Measurements from ENCODE around the gene ANKS4B. TPM values are rescaled to one million over a fixed set of nuclear protein-coding genes. Genes with fewer than 3 reads are reported as not detected.

The ANKS4B gene
- total and polyA plus RNA-seq, 2 donors (not counting 3 experiments of a cell fraction or from before 2014, with no cell fraction given): not detected

DNA sequence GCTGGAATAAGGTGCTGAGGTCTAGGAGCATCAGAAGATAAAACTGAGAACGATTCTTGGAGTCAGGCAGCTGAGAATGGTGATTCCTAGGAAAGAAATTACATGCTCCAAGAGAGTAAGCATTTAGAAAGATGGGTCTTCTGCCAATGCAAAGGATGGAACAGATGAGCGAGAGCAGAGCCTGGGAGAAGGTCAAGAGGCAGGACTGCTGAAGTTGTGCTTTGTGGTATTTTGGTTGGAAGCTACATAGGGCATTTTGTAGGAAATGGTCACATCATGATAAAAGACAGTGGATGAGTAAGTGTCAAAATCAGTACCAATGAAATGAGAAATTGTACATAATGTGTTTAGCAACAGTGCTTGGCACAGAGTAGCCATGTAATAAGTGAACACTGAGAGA, 46.0 kb downstream of the ANKS4B start:
- Histone ChIP-seq H3K27me3 (ENCODE audit: control insufficient read depth in 2 of 2, insufficient read depth in 2 of 2, low read length in 2 of 2) (peaks cover 27 to 47% of the 10 kb centered on the region in 2 experiments), H3K4me1 (ENCODE audit: control insufficient read depth, extremely low read depth, insufficient read depth, low read length) (peaks cover 2% of the 10 kb centered on the region), H3K79me2 (ENCODE audit: control insufficient read depth, insufficient read depth, low read length) (no peaks in the 10 kb centered on the region), H3K36me3 (ENCODE audit: control insufficient read depth in 2 of 2, extremely low read depth in 1 of 2, insufficient read depth in 2 of 2, low read length in 2 of 2) (no peaks in the 10 kb centered on the region), H4K20me1 (replicated peaks; ENCODE audit: control insufficient read depth, extremely low read depth, insufficient read depth, low read length) (no peaks in the 10 kb centered on the region), H3K9me1 (replicated peaks; ENCODE audit: control insufficient read depth, extremely low read depth, insufficient read depth, low read length) (no peaks in the 10 kb centered on the region), H3K27ac (ENCODE audit: insufficient read depth, low read depth, low read length) (no peak overlapping the region), H3K9me3 (replicated peaks; ENCODE audit: control insufficient read depth, insufficient read depth, low read length) (no peaks in the 10 kb centered on the region), H3K4me2 (ENCODE audit: insufficient read depth, low read length) (no peak overlapping the region), H2AFZ (ENCODE audit: low read depth, low read length) (no peak overlapping the region), H3K9ac (replicated peaks; ENCODE audit: extremely low read depth, insufficient read depth, low read length) (no peak overlapping the region), H3K4me3 (replicated peaks in 1 of 3; ENCODE audit: insufficient read depth in 1 of 3, low read depth in 1 of 3, low read length in 3 of 3) (no peak overlapping the region)
- ChIA-PET POLR2A (no interaction called here), CTCF (interaction anchor here (1.0 to 2.0 kb wide), 3 partner anchors 9 to 91 kb away, joined by 3 to 12 read pairs (median 10); no protein-coding TSS in a partner anchor)
- intact Hi-C loops (cut with micrococcal nuclease) (loop anchor here (2.0 to 5.0 kb wide), 2 partner anchors 123 to 427 kb away; no protein-coding TSS in a partner anchor), dilution Hi-C loops (cut with MboI; ENCODE audit: extremely low pct_ligation_motif_present, low sequenced_read_pairs) (no loop called here)
- DNase-seq (ENCODE audit: low read depth, low spot score) (no peak), FAIRE-seq (no peak)
- TF ChIP-seq MYC (IDR thresholded peaks at IDR 0.05; ENCODE audit: low read depth, low read length): no peak
- no peak for TF ChIP-seq POLR2AphosphoS5 (IDR thresholded peaks at IDR 0.05; ENCODE audit: insufficient read depth, low read depth, low read length)
- TF ChIP-seq POLR2A (IDR thresholded peaks at IDR 0.05; ENCODE audit: low read depth, low read length): no peak
- TF ChIP-seq FOS (IDR thresholded peaks at IDR 0.05; ENCODE audit: borderline replicate concordance, insufficient read depth, low read length): no peak
- no peak for TF ChIP-seq EZH2 (IDR thresholded peaks at IDR 0.05; ENCODE audit: borderline replicate concordance, low read depth, low read length, severe bottlenecking)
- TF ChIP-seq, protein P1, sequence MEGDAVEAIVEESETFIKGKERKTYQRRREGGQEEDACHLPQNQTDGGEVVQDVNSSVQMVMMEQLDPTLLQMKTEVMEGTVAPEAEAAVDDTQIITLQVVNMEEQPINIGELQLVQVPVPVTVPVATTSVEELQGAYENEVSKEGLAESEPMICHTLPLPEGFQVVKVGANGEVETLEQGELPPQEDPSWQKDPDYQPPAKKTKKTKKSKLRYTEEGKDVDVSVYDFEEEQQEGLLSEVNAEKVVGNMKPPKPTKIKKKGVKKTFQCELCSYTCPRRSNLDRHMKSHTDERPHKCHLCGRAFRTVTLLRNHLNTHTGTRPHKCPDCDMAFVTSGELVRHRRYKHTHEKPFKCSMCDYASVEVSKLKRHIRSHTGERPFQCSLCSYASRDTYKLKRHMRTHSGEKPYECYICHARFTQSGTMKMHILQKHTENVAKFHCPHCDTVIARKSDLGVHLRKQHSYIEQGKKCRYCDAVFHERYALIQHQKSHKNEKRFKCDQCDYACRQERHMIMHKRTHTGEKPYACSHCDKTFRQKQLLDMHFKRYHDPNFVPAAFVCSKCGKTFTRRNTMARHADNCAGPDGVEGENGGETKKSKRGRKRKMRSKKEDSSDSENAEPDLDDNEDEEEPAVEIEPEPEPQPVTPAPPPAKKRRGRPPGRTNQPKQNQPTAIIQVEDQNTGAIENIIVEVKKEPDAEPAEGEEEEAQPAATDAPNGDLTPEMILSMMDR (IDR thresholded peaks at IDR 0.05; ENCODE audit: extremely low read depth in 1 of 2, insufficient read depth in 1 of 2, low read depth in 1 of 2, low read length in 2 of 2): no peak
- no peak for TF ChIP-seq JUN (IDR thresholded peaks at IDR 0.05; ENCODE audit: borderline replicate concordance, insufficient read depth, insufficient read length, low read depth)
- TF ChIP-seq MAX (IDR thresholded peaks at IDR 0.05; ENCODE audit: insufficient read depth, insufficient read length): no peak
- TF ChIP-seq GATA2 (IDR thresholded peaks at IDR 0.05; ENCODE audit: insufficient read depth, insufficient read length, low read depth, low read length): no peak
- BruUV-seq (replicated peaks): no TSS peak

Data from endothelial cell of umbilical vein (primary cell).